Activated B cell treated with CpG ODN at 0.5 μM for 24 hours (primary cell): ENCODE measurements around the gene PRKAA2. TPM values are rescaled to one million over a fixed set of nuclear protein-coding genes. Genes with fewer than 3 reads are reported as not detected.

ENCODE experiments used
- ATAC-seq: fragments of 200-7000 bp; cut with Tn5 transposase; one replicate; pipeline ENCODE4 v1.10.0; 2021; ENCODE audit warnings: low read depth, mild to moderate bottlenecking, moderate library complexity
- CTCF ChIA-PET: fragments of 350-600 bp; sonication (Branson Sonifier 250); formaldehyde crosslinking; loops from one replicate; lab custom pipeline; 2021; ENCODE audit warnings: antibody characterized with exemption; lab: Charles Lee
- POLR2A ChIA-PET: fragments of 350-600 bp; sonication (Branson Sonifier 250); formaldehyde crosslinking; loops from one replicate; lab custom pipeline; 2021; ENCODE audit warnings: antibody characterized with exemption; lab: Charles Lee
- DNase-seq: peaks from one replicate; pipeline ENCODE4 v3.0.0; 2022
- H3K27ac Mint-ChIP-seq: one replicate; pipeline ENCODE4 v1.8.0; 2020; ENCODE audit warnings: mixed read lengths
- H3K27me3 Mint-ChIP-seq: one replicate; pipeline ENCODE4 v1.8.0; 2021; ENCODE audit warnings: mixed read lengths
- H3K36me3 Mint-ChIP-seq: one replicate; pipeline ENCODE4 v1.8.0; 2021; ENCODE audit warnings: low read depth, mixed read lengths
- H3K4me1 Mint-ChIP-seq: one replicate; pipeline ENCODE4 v1.8.0; 2021; ENCODE audit warnings: mixed read lengths
- H3K4me3 Mint-ChIP-seq: one replicate; pipeline ENCODE4 v1.8.0; 2020; ENCODE audit warnings: mild to moderate bottlenecking, mixed read lengths
- H3K9me3 Mint-ChIP-seq: one replicate; pipeline ENCODE4 v1.8.0; 2020; ENCODE audit warnings: mixed read lengths
- CTCF ChIP-seq: fragments of 200-600 bp; IDR thresholded peaks from one replicate; pipeline ENCODE4 v1.8.0; 2022; ENCODE audit warnings: antibody characterized with exemption, mild to moderate bottlenecking
- intact Hi-C: fragments of 100-400 bp; cut with micrococcal nuclease; formaldehyde crosslinking; loops from one replicate; pipeline ENCODE4 v1.15.1; 2024
- total RNA-seq: library from RNA; stranded (reverse); gene quantifications from 2 replicates; pipeline ENCODE4 v1.2.3, GENCODE V29; 2022

Gene PRKAA2
- total RNA-seq, 1 donor from 2014 or later, result not detected

GRCh38 chr1:56696663-56697062 is 51.5 kb downstream of the PRKAA2 start:
- intact Hi-C loops, result no loop called here
- POLR2A ChIA-PET, result no interaction called here
- Mint-ChIP-seq H3K4me1 (no peaks in the 10 kb centered on the region), H3K27me3 (peaks cover 3% of the 10 kb centered on the region), H3K9me3 (peaks cover 4% of the 10 kb centered on the region), H3K36me3 (no peaks in the 10 kb centered on the region), H3K27ac (no peak overlapping the region), H3K4me3 (no peak overlapping the region)
- CTCF ChIA-PET, result interaction anchor here (1.6 kb wide), 1 partner anchor 13 kb away, joined by 4 read pairs; no protein-coding TSS in a partner anchor
- ATAC-seq (no peak), DNase-seq (no peak)
- no peak for TF ChIP-seq CTCF

GRCh38 chr1:56703747-56704146 is 58.6 kb downstream of the PRKAA2 start:
- POLR2A ChIA-PET, result no interaction called here
- CTCF ChIA-PET, result interaction anchor here (1.1 kb wide), 1 partner anchor 1328 kb away, joined by 5 read pairs; no protein-coding TSS in a partner anchor
- H3K4me3 Mint-ChIP-seq, result no peak overlapping the region
- no peak overlapping the region for H3K27ac Mint-ChIP-seq
- H3K4me1 Mint-ChIP-seq, result no peaks in the 10 kb centered on the region
- H3K9me3 Mint-ChIP-seq, result peaks cover 4% of the 10 kb centered on the region
- no peaks in the 10 kb centered on the region for H3K36me3 Mint-ChIP-seq
- no peak for ATAC-seq
- intact Hi-C loops, result no loop called here
- no peak for DNase-seq
- no peak for TF ChIP-seq CTCF
- H3K27me3 Mint-ChIP-seq, result peaks cover 16% of the 10 kb centered on the region

DNA sequence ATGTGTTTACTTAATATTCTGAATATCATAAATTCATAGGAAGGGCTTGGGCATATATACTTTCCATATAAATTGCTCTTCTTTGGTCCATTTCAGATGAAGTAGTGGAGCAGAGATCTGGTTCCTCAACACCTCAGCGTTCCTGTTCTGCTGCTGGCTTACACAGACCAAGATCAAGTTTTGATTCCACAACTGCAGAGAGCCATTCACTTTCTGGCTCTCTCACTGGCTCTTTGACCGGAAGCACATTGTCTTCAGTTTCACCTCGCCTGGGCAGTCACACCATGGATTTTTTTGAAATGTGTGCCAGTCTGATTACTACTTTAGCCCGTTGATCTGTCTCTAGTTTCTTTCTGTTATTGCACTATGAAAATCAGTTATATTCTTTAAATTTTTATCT is 62.3 kb downstream of the PRKAA2 start:
- TF ChIP-seq CTCF, result no peak
- intact Hi-C loops, result loop anchor here (2.0 to 5.0 kb wide), 2 partner anchors 1369 to 1565 kb away; no protein-coding TSS in a partner anchor
- no peaks in the 10 kb centered on the region for H3K36me3 Mint-ChIP-seq
- POLR2A ChIA-PET, result no interaction called here
- peaks cover 24% of the 10 kb centered on the region for H3K27me3 Mint-ChIP-seq
- DNase-seq (no peak), ATAC-seq (no peak)
- no peak overlapping the region for H3K27ac Mint-ChIP-seq
- no peaks in the 10 kb centered on the region for H3K9me3 Mint-ChIP-seq
- H3K4me3 Mint-ChIP-seq, result no peak overlapping the region
- CTCF ChIA-PET, result no interaction called here
- H3K4me1 Mint-ChIP-seq, result no peaks in the 10 kb centered on the region

DNA sequence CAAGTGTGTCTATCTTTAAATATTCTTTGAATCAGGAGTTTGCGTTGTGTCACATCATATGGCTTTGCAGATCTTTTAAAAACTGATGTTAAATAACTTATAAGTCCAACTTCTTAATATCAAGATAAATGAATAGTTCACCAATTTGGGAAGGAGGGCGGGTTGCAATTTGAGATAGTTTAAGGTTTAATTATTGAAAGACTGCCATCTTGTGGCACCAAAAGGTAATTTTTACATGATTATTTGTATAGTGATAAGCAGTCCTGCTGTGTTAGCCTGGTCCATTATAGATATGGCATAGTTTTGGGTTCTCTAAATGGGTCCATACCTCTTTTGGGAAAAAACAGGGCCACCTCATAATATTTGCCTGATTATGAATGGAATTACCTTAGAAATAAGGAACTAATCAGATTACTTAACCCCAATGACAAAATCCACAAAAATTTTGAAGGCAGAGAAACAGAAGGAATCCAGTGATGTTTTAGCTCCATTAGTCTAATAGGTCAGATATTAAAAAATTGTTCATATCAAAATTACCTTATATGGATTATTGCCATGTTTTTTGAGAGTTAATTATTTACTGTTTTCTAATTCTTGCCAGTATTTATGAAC is 64.3 kb downstream of the PRKAA2 start:
- Mint-ChIP-seq H3K4me3 (no peak overlapping the region), H3K36me3 (no peaks in the 10 kb centered on the region), H3K4me1 (no peaks in the 10 kb centered on the region), H3K27me3 (peaks cover 25% of the 10 kb centered on the region), H3K9me3 (no peaks in the 10 kb centered on the region), H3K27ac (no peak overlapping the region)
- no peak for ATAC-seq
- POLR2A ChIA-PET, result no interaction called here
- CTCF ChIA-PET, result interaction anchor here (0.7 to 2.8 kb wide), 8 partner anchors 10 to 1764 kb away, joined by 3 to 17 read pairs (median 10); no protein-coding TSS in a partner anchor
- intact Hi-C loops, result loop anchor here (1.0 to 5.0 kb wide), 5 partner anchors 125 to 1567 kb away; no protein-coding TSS in a partner anchor
- no peak for DNase-seq
- no peak for TF ChIP-seq CTCF

DNA sequence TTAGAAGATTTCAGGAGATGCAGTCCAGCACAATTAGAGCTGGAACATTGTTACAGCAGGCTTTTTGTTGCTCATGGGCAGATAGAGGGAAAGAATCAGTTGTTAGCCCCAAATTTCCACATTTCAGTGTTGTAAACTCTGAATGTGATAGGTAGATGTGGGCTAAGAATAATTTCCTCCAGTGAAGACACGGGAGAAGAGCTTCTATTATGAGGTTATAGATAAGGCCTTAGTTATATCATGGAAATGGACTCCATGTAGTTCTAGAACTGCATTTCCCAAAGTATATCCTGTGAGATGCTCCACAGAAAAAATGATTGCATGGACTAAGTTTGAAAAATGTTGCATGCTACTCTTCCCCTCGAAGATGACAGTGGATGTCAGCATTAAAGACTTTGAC is 64.9 kb downstream of the PRKAA2 start:
- DNase-seq (no peak), ATAC-seq (no peak)
- intact Hi-C loops, result loop anchor here (1.0 to 5.0 kb wide), 6 partner anchors 125 to 1568 kb away; no protein-coding TSS in a partner anchor
- no peak overlapping the region for H3K27ac Mint-ChIP-seq
- POLR2A ChIA-PET, result no interaction called here
- CTCF ChIA-PET, result interaction anchor here (0.7 to 2.8 kb wide), 8 partner anchors 11 to 1765 kb away, joined by 3 to 17 read pairs (median 10); no protein-coding TSS in a partner anchor
- peaks cover 25% of the 10 kb centered on the region for H3K27me3 Mint-ChIP-seq
- no peaks in the 10 kb centered on the region for H3K36me3 Mint-ChIP-seq
- no peak for TF ChIP-seq CTCF
- no peaks in the 10 kb centered on the region for H3K9me3 Mint-ChIP-seq
- H3K4me1 Mint-ChIP-seq, result no peaks in the 10 kb centered on the region
- H3K4me3 Mint-ChIP-seq, result no peak overlapping the region
